Ovary (tissue), 3 donors: ENCODE results near the gene SURF2.

Source experiments
- EP300 ChIP-seq: sonication (generic); formaldehyde crosslinking; IDR thresholded peaks from one replicate; pipeline ENCODE4 v1.6.1; 2017; ENCODE audit warnings: antibody characterized with exemption
- POLR2A ChIP-seq: fragments of 450-650 bp; IDR thresholded peaks from one replicate; pipeline ENCODE4 v1.6.1; 2017; ENCODE audit warnings: antibody characterized with exemption, mild to moderate bottlenecking, moderate library complexity
- TF ChIP-seq, protein P1 (sequence below), 3 donors: fragments of 450-650 bp in 2 of 3; fragments of 200-600 bp in 1 of 3; IDR thresholded peaks; one replicate each; pipeline versions ENCODE4 v1.5.1 to v1.8.0; 2016 to 2022; ENCODE audit warnings: antibody characterized with exemption in 3 of 3, mild to moderate bottlenecking in 1 of 3
- donor health status: DM: no; HTN: no; CAD: no.

DNA sequence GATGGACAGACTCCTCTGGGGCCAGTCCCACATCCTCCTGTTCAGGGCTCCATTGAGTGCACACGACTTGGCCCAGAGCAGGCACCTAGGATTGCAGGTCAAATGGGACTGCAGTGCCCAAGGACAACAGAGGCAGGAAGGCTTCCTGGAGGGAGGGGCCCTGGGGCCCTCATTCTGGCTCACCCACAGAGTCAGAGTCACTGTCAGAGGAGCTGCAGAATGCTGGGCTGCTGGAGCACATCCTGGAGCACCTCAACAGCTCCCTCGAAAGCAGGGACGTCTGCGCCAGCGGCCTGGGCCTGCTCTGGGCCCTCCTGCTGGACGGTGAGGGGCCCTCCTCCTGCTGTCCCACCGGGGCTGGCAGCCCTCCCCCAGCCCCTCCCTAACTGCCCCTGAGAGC lies 46.3 kb downstream of the SURF2 start:
- TF ChIP-seq, protein P1, sequence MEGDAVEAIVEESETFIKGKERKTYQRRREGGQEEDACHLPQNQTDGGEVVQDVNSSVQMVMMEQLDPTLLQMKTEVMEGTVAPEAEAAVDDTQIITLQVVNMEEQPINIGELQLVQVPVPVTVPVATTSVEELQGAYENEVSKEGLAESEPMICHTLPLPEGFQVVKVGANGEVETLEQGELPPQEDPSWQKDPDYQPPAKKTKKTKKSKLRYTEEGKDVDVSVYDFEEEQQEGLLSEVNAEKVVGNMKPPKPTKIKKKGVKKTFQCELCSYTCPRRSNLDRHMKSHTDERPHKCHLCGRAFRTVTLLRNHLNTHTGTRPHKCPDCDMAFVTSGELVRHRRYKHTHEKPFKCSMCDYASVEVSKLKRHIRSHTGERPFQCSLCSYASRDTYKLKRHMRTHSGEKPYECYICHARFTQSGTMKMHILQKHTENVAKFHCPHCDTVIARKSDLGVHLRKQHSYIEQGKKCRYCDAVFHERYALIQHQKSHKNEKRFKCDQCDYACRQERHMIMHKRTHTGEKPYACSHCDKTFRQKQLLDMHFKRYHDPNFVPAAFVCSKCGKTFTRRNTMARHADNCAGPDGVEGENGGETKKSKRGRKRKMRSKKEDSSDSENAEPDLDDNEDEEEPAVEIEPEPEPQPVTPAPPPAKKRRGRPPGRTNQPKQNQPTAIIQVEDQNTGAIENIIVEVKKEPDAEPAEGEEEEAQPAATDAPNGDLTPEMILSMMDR (IDR thresholded peaks at IDR 0.05), result no peak
- TF ChIP-seq POLR2A, result no peak
- TF ChIP-seq EP300, result no peak
